ENCODE measurements around the gene DDRGK1. TPM values are rescaled to one million over a fixed set of nuclear protein-coding genes. Genes with fewer than 3 reads are reported as not detected.

DDRGK1 gene
- polyA plus RNA-seq, 3 donors, result 39.9 to 42.7 (median 42.6) TPM

DNA sequence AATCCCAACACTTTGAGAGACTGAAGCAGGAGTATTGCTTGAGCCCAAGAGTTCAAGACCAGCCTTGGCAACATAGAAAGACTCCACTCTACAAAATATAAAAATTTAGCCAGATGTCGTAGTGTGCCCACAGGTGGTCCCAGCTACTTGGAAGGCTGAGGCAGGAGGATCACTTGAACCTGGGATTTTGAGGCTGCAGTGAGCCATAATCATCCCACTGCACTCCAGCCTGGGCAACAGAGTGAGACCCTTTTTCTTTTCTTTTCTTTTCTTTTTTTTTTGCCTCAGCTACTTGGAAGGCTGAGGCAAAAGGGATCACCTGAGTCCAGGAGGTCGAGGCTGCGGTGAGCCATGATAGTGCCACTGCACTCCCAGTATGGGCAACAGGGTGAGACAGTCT, 62.7 kb downstream of the DDRGK1 start:
- peaks cover 0 to 10% of the 10 kb centered on the region in 2 donors for H3K9me3 ChIP-seq (replicated peaks in 1 of 2; ENCODE audit: control insufficient read depth in 1 of 2, insufficient read depth in 1 of 2, low read length in 2 of 2)
- no peaks in the 10 kb centered on the region for H3K4me1 ChIP-seq (ENCODE audit: control insufficient read depth in 1 of 2, insufficient read depth in 2 of 2, low read length in 2 of 2)
- H3K4me2 ChIP-seq (replicated peaks; ENCODE audit: extremely low read depth, low read length, poor library complexity, severe bottlenecking), result no peak overlapping the region
- peaks cover 94% of the 10 kb centered on the region for H4K20me1 ChIP-seq (ENCODE audit: insufficient read depth, low read length)
- H3K9me3 Mint-ChIP-seq, result peaks cover 3 to 12% (median 5%) of the 10 kb centered on the region in 7 donors
- H2AFZ ChIP-seq (ENCODE audit: insufficient read depth, low read depth, low read length, poor library complexity, severe bottlenecking), result no peak overlapping the region
- peaks cover 0 to 2% (median 0%) of the 10 kb centered on the region in 3 donors for H3K27me3 Mint-ChIP-seq (ENCODE audit: low read depth in 3 of 3)
- H3K27me3 ChIP-seq (ENCODE audit: control insufficient read depth in 2 of 2, insufficient read depth in 2 of 2, low read length in 2 of 2), result no peaks in the 10 kb centered on the region
- intact Hi-C loops (cut with micrococcal nuclease), result no loop called here
- TF ChIP-seq, protein P1, sequence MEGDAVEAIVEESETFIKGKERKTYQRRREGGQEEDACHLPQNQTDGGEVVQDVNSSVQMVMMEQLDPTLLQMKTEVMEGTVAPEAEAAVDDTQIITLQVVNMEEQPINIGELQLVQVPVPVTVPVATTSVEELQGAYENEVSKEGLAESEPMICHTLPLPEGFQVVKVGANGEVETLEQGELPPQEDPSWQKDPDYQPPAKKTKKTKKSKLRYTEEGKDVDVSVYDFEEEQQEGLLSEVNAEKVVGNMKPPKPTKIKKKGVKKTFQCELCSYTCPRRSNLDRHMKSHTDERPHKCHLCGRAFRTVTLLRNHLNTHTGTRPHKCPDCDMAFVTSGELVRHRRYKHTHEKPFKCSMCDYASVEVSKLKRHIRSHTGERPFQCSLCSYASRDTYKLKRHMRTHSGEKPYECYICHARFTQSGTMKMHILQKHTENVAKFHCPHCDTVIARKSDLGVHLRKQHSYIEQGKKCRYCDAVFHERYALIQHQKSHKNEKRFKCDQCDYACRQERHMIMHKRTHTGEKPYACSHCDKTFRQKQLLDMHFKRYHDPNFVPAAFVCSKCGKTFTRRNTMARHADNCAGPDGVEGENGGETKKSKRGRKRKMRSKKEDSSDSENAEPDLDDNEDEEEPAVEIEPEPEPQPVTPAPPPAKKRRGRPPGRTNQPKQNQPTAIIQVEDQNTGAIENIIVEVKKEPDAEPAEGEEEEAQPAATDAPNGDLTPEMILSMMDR (IDR thresholded peaks at IDR 0.05), result no peak
- 100% methylated on average over 1 of the region's 3 CpGs for WGBS (ENCODE audit: insufficient coverage)
- H3K79me2 ChIP-seq (ENCODE audit: insufficient read depth, low read length), result peaks cover 60% of the 10 kb centered on the region
- H3K27ac Mint-ChIP-seq, result peak overlapping the region in 1 of 7 donors; percentile 41
- H3K27ac ChIP-seq (ENCODE audit: low read depth in 1 of 2, low read length in 2 of 2), result no peak overlapping the region
- H3K36me3 ChIP-seq (replicated peaks in 1 of 2; ENCODE audit: control insufficient read depth in 1 of 2, insufficient read depth in 2 of 2, low read length in 2 of 2), result peaks cover 2 to 32% of the 10 kb centered on the region in 2 donors
- no peak overlapping the region for H3K4me3 ChIP-seq (replicated peaks in 1 of 3; ENCODE audit: low read depth in 2 of 3, low read length in 3 of 3)
- H3K4me1 Mint-ChIP-seq, result no peaks in the 10 kb centered on the region
- no peak overlapping the region for H3K9ac ChIP-seq (ENCODE audit: insufficient read depth, low read length, poor library complexity, severe bottlenecking)
- no peak for DNase-seq
- peaks cover 25 to 43% of the 10 kb centered on the region in 2 donors for H3K36me3 Mint-ChIP-seq
- H3K4me3 Mint-ChIP-seq, result no peak overlapping the region

Other genes starting within 250 kb of the DDRGK1 start
- not detected for gene GNRH2, start 161.1 kb downstream of the DDRGK1 start, polyA plus RNA-seq
- gene MRPS26, start 158.6 kb downstream of the DDRGK1 start, polyA plus RNA-seq, result 10 to 100 TPM; 19.4 to 36.6 (median 29.8) TPM
- not detected for gene OXT, start 133.1 kb downstream of the DDRGK1 start, polyA plus RNA-seq
- not detected for gene AVP, start 120.0 kb downstream of the DDRGK1 start, polyA plus RNA-seq
- 10 to 100 TPM; 12.5 to 17.8 (median 13.7) TPM for gene FASTKD5, start 44.8 kb downstream of the DDRGK1 start, polyA plus RNA-seq
- 1 to 10 TPM; 2.3 to 4.7 (median 4.2) TPM for gene UBOX5, start 44.8 kb downstream of the DDRGK1 start, polyA plus RNA-seq
- under 1 TPM in 2 of 3 donors, not detected in 1; 0.05 to 0.45 TPM for gene LZTS3, start 31.1 kb downstream of the DDRGK1 start, polyA plus RNA-seq
- 10 to 100 TPM; 39.5 to 62.8 (median 57.0) TPM for gene ITPA, start 4.8 kb upstream of the DDRGK1 start, polyA plus RNA-seq
- gene SLC4A11, start 34.5 kb upstream of the DDRGK1 start, polyA plus RNA-seq, result under 1 TPM in 2 of 3 donors, not detected in 1; 0.11 to 0.33 TPM
- 10 to 100 TPM in 1 of 3 donors, 1 to 10 TPM in 1, under 1 TPM in 1; 0.53 to 10.8 (median 1.2) TPM for gene DNAAF9, start 203.0 kb upstream of the DDRGK1 start, polyA plus RNA-seq